Stomach (tissue), 9 donors: Measurements from ENCODE around the gene WDR7. TPM values are rescaled to one million over a fixed set of nuclear protein-coding genes. Genes with fewer than 3 reads are reported as not detected.

Experiments
- DNase-seq, 2 donors: peaks; one replicate each; pipeline versions ENCODE4 v3.0.0 to v3.0.0-alpha.2; 2013 to 2019
- H3K27ac ChIP-seq, 5 donors: fragments of 200-600 bp in 4 of 5; sonication (generic) in 4 of 5; one replicate each; pipeline ENCODE4 v1.5.1; 2013 to 2019; ENCODE audit warnings: mild to moderate bottlenecking in 1 of 5, moderate library complexity in 1 of 5
- H3K27me3 ChIP-seq, 3 donors: fragments of 200-600 bp; sonication (generic); one replicate each; pipeline ENCODE4 v1.5.1; 2017 to 2019; ENCODE audit warnings: mixed run types in 1 of 3
- H3K36me3 ChIP-seq, 4 donors: fragments of 200-600 bp; sonication (generic); 1 replicate in 3 of 4; 2 replicates in 1 of 4; pipeline ENCODE4 v1.5.1; 2016 to 2019
- H3K4me1 ChIP-seq, 4 donors: fragments of 200-600 bp; sonication (generic); one replicate each; pipeline ENCODE4 v1.5.1; 2016 to 2019
- H3K4me3 ChIP-seq, 4 donors: fragments of 200-600 bp; sonication (generic) in 3 of 4; one replicate each; pipeline ENCODE4 v1.5.1; 2016 to 2019; ENCODE audit warnings: mild to moderate bottlenecking in 1 of 4
- H3K9me3 ChIP-seq, 4 donors: fragments of 200-600 bp; sonication (generic); one replicate each; pipeline ENCODE4 v1.5.1; 2016 to 2019
- CTCF ChIP-seq, 7 experiments: fragments of 450-650 bp in 4 of 7; fragments of 200-600 bp in 3 of 7; sonication (generic) in 3 of 7; IDR thresholded peaks; one replicate each; pipeline ENCODE4 v1.5.1; 2016 to 2019; ENCODE audit warnings: antibody characterized with exemption in 7 of 7, control low read depth in 2 of 7, mild to moderate bottlenecking in 1 of 7
- EP300 ChIP-seq: sonication (generic); formaldehyde crosslinking; IDR thresholded peaks from one replicate; pipeline ENCODE4 v1.6.1; 2017; ENCODE audit warnings: antibody characterized with exemption
- POLR2A ChIP-seq, 4 donors: fragments of 450-650 bp; IDR thresholded peaks; one replicate each; pipeline ENCODE4 v1.6.1; 2016; ENCODE audit warnings: antibody characterized with exemption in 4 of 4, control low read depth in 2 of 4, mild to moderate bottlenecking in 1 of 4, moderate library complexity in 1 of 4
- POLR2AphosphoS5 ChIP-seq, 3 donors: sonication (generic); formaldehyde crosslinking; IDR thresholded peaks; one replicate each; pipeline ENCODE4 v1.6.1; 2016; ENCODE audit warnings: antibody characterized with exemption in 3 of 3
- WGBS, 5 donors: extraction: QIAGEN DNeasy Blood & Tissue Kit in 3 of 5; methylation state at CpG; one replicate each; pipeline versions ENCODE4 v1.1.5 to v1.1.7; 2013 to 2018; 5-methylcytosine and 5-hydroxymethylcytosine counted together
- intact Hi-C: fragments of 100-400 bp; cut with DNase I; formaldehyde crosslinking; loops from one replicate; pipeline ENCODE4 v1.15.1; 2023; ENCODE audit warnings: low total_unique reads
- polyA plus RNA-seq, 3 donors: library from polyadenylated mRNA; stranded (reverse); fragments of 200-250 nt; gene quantifications; one replicate each; pipeline ENCODE4 v1.2.3, GENCODE V29; 2013
- total RNA-seq, 5 donors: library from RNA; depleted of rRNA; stranded (reverse); fragments of >200 nt; gene quantifications; one replicate each; pipeline versions ENCODE4 v1.1.0 to v1.2.3, GENCODE V29; 2014 to 2016
- donor health status: healthy with polysubstance abuse.
- donor health status: Bipolar disorder and iron deficiency.
- donor health status: healthy.

The WDR7 gene
- total and polyA plus RNA-seq, 8 donors: 1.7 to 250 (median 47.2) TPM

GRCh38 chr18:56748698-56749268, 97.6 kb downstream of the WDR7 start:
- Histone ChIP-seq H3K27me3 (no peaks in the 10 kb centered on the region), H3K36me3 (peaks cover 0 to 10% (median 5%) of the 10 kb centered on the region in 4 donors), H3K4me3 (no peak overlapping the region), H3K4me1 (no peaks in the 10 kb centered on the region), H3K27ac (no peak overlapping the region), H3K9me3 (no peaks in the 10 kb centered on the region)
- intact Hi-C loops: no loop called here
- TF ChIP-seq POLR2AphosphoS5 (IDR thresholded peaks at IDR 0.05) (no peak), CTCF (IDR thresholded peaks at IDR 0.05) (peak in 4 of 7 experiments; percentile 31 to 42 (median 35))
- WGBS, 5 donors: 47 to 95% (median 65%) methylated on average over 2 of the region's 2 CpGs
- DNase-seq: peak in 1 of 2 donors; percentile 75

- H3K36me3 ChIP-seq: peaks cover 0 to 20% (median 16%) of the 10 kb centered on the region in 4 donors
- TF ChIP-seq POLR2A (IDR thresholded peaks at IDR 0.05) (no peak), CTCF (IDR thresholded peaks at IDR 0.05) (no peak), POLR2AphosphoS5 (IDR thresholded peaks at IDR 0.05) (no peak), EP300 (no peak)
- intact Hi-C loops: no loop called here
- no peaks in the 10 kb centered on the region for H3K4me1 ChIP-seq
- WGBS, 5 donors: 66 to 83% (median 76%) methylated on average over 9 of the region's 9 CpGs
- H3K9me3 ChIP-seq: no peaks in the 10 kb centered on the region
- H3K27ac ChIP-seq: no peak overlapping the region
- peak in 1 of 2 donors; percentile 29 for DNase-seq
- no peak overlapping the region for H3K4me3 ChIP-seq
- no peaks in the 10 kb centered on the region for H3K27me3 ChIP-seq
These were observed 105.8 kb downstream of the WDR7 start for GRCh38 chr18:56756966-56757365.

GRCh38 chr18:56770097-56770496, 118.9 kb downstream of the WDR7 start:
- Histone ChIP-seq H3K36me3 (peaks cover 0 to 11% (median 0%) of the 10 kb centered on the region in 4 donors), H3K27ac (no peak overlapping the region), H3K4me3 (no peak overlapping the region), H3K4me1 (no peaks in the 10 kb centered on the region), H3K9me3 (no peaks in the 10 kb centered on the region), H3K27me3 (no peaks in the 10 kb centered on the region)
- no peak for DNase-seq
- 72 to 85% (median 72%) methylated on average over 3 of the region's 3 CpGs for WGBS, 5 donors
- TF ChIP-seq EP300 (no peak), CTCF (IDR thresholded peaks at IDR 0.05) (no peak), POLR2AphosphoS5 (IDR thresholded peaks at IDR 0.05) (no peak), POLR2A (IDR thresholded peaks at IDR 0.05) (no peak)
- intact Hi-C loops: no loop called here

GRCh38 chr18:56770873-56771272, 119.7 kb downstream of the WDR7 start:
- Histone ChIP-seq H3K4me1 (no peaks in the 10 kb centered on the region), H3K4me3 (no peak overlapping the region), H3K27me3 (no peaks in the 10 kb centered on the region), H3K9me3 (no peaks in the 10 kb centered on the region), H3K36me3 (peaks cover 0 to 11% (median 0%) of the 10 kb centered on the region in 4 donors), H3K27ac (no peak overlapping the region)
- intact Hi-C loops: no loop called here
- DNase-seq: no peak
- no peak for TF ChIP-seq CTCF (IDR thresholded peaks at IDR 0.05)
- TF ChIP-seq POLR2AphosphoS5 (IDR thresholded peaks at IDR 0.05): no peak
- no peak for TF ChIP-seq POLR2A (IDR thresholded peaks at IDR 0.05)
- no peak for TF ChIP-seq EP300
